Amygdala (tissue), 56 donors: Measurements from ENCODE around the gene DSCAML1.

Experiments used
- DNase-seq, 56 donors: peaks; one replicate each; lab custom pipeline; 2025; lab: John Stamatoyannopoulos, UW

Gene DSCAML1

GRCh38 chr11:117541211-117541610, 255.8 kb downstream of the DSCAML1 start:
- DNase-seq = no peak

GRCh38 chr11:117538263-117539135, 258.5 kb downstream of the DSCAML1 start:
- peak in 4 of 56 donors; percentile 19 to 45 (median 24) for DNase-seq

- peak in 52 of 56 donors; percentile 15 to 82 (median 57) for DNase-seq
These were observed 261.1 kb downstream of the DSCAML1 start for GRCh38 chr11:117535850-117536411.

GRCh38 chr11:117535201-117535849, 261.7 kb downstream of the DSCAML1 start:
- DNase-seq = peak in 54 of 56 donors; percentile 15 to 86 (median 65)

- DNase-seq = no peak
These were observed 264.4 kb downstream of the DSCAML1 start for GRCh38 chr11:117532568-117532967.

GRCh38 chr11:117529816-117530215, 267.2 kb downstream of the DSCAML1 start:
- DNase-seq = peak in 4 of 56 donors; percentile 8 to 29 (median 18)

GRCh38 chr11:117528097-117528721, 268.8 kb downstream of the DSCAML1 start:
- no peak for DNase-seq

GRCh38 chr11:117527271-117527670, 269.7 kb downstream of the DSCAML1 start:
- DNase-seq = no peak

GRCh38 chr11:117525866-117526542, 271.0 kb downstream of the DSCAML1 start:
- DNase-seq = no peak

GRCh38 chr11:117524468-117525183, 272.4 kb downstream of the DSCAML1 start:
- DNase-seq = no peak

- no peak for DNase-seq
These were observed 273.3 kb downstream of the DSCAML1 start for GRCh38 chr11:117523680-117524079.

- DNase-seq = no peak
These were observed 275.0 kb downstream of the DSCAML1 start for GRCh38 chr11:117521974-117522373.

- no peak for DNase-seq
These were observed 276.1 kb downstream of the DSCAML1 start for GRCh38 chr11:117520966-117521365.

GRCh38 chr11:117520201-117520600, 276.8 kb downstream of the DSCAML1 start:
- no peak for DNase-seq

GRCh38 chr11:117519590-117519989, 277.4 kb downstream of the DSCAML1 start:
- no peak for DNase-seq

- no peak for DNase-seq
These were observed 277.8 kb downstream of the DSCAML1 start for GRCh38 chr11:117519170-117519569.

- no peak for DNase-seq
These were observed 278.6 kb downstream of the DSCAML1 start for GRCh38 chr11:117518455-117518854.

- no peak for DNase-seq
These were observed 279.9 kb downstream of the DSCAML1 start for GRCh38 chr11:117517097-117517496.

GRCh38 chr11:117515892-117516787, 280.9 kb downstream of the DSCAML1 start:
- no peak for DNase-seq
